ENCODE measurements around the gene TNRC6A. TPM values are rescaled to one million over a fixed set of nuclear protein-coding genes. Genes with fewer than 3 reads are reported as not detected.

TNRC6A gene
- total and polyA plus RNA-seq, 2 experiments from 2014 or later, result 93.1 to 124 TPM

DNA sequence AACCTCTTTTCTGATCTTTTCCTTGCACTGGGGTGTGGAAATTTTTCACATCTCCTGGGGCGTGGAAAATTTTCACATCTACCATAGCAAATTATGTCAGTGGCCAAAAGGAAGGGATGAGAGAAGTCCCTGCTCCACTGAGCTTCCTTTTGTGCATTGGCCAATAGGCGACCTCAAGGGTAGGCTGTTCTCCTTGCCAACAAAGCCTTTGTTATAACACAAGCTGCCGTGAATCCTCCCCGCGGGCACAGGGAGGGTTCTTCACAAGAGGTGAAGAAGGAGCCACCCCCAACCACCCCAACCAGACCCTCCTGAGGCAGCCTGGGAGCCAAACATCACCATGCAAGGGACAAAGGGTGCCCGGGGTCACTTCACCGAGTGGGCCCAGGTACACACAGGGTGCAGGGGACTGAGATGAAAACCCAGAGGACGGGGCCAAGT, 122.8 kb downstream of the TNRC6A start (continued):
- TF ChIP-seq, protein P1, sequence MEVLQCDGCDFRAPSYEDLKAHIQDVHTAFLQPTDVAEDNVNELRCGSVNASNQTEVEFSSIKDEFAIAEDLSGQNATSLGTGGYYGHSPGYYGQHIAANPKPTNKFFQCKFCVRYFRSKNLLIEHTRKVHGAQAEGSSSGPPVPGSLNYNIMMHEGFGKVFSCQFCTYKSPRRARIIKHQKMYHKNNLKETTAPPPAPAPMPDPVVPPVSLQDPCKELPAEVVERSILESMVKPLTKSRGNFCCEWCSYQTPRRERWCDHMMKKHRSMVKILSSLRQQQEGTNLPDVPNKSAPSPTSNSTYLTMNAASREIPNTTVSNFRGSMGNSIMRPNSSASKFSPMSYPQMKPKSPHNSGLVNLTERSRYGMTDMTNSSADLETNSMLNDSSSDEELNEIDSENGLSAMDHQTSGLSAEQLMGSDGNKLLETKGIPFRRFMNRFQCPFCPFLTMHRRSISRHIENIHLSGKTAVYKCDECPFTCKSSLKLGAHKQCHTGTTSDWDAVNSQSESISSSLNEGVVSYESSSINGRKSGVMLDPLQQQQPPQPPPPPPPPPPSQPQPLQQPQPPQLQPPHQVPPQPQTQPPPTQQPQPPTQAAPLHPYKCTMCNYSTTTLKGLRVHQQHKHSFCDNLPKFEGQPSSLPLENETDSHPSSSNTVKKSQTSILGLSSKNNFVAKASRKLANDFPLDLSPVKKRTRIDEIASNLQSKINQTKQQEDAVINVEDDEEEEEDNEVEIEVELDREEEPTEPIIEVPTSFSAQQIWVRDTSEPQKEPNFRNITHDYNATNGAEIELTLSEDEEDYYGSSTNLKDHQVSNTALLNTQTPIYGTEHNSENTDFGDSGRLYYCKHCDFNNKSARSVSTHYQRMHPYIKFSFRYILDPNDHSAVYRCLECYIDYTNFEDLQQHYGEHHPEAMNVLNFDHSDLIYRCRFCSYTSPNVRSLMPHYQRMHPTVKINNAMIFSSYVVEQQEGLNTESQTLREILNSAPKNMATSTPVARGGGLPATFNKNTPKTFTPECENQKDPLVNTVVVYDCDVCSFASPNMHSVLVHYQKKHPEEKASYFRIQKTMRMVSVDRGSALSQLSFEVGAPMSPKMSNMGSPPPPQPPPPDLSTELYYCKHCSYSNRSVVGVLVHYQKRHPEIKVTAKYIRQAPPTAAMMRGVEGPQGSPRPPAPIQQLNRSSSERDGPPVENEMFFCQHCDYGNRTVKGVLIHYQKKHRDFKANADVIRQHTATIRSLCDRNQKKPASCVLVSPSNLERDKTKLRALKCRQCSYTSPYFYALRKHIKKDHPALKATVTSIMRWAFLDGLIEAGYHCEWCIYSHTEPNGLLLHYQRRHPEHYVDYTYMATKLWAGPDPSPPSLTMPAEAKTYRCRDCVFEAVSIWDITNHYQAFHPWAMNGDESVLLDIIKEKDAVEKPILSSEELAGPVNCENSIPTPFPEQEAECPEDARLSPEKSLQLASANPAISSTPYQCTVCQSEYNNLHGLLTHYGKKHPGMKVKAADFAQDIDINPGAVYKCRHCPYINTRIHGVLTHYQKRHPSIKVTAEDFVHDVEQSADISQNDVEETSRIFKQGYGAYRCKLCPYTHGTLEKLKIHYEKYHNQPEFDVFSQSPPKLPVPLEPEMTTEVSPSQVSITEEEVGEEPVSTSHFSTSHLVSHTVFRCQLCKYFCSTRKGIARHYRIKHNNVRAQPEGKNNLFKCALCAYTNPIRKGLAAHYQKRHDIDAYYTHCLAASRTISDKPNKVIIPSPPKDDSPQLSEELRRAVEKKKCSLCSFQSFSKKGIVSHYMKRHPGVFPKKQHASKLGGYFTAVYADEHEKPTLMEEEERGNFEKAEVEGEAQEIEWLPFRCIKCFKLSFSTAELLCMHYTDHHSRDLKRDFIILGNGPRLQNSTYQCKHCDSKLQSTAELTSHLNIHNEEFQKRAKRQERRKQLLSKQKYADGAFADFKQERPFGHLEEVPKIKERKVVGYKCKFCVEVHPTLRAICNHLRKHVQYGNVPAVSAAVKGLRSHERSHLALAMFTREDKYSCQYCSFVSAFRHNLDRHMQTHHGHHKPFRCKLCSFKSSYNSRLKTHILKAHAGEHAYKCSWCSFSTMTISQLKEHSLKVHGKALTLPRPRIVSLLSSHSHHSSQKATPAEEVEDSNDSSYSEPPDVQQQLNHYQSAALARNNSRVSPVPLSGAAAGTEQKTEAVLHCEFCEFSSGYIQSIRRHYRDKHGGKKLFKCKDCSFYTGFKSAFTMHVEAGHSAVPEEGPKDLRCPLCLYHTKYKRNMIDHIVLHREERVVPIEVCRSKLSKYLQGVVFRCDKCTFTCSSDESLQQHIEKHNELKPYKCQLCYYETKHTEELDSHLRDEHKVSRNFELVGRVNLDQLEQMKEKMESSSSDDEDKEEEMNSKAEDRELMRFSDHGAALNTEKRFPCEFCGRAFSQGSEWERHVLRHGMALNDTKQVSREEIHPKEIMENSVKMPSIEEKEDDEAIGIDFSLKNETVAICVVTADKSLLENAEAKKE (CRISPR knock-in tag; IDR thresholded peaks at IDR 0.05), result no peak
- TF ChIP-seq POLR2AphosphoS5 (IDR thresholded peaks at IDR 0.05; ENCODE audit: low read depth), result no peak
- TF ChIP-seq STAT1 (IDR thresholded peaks at IDR 0.05; ENCODE audit: unreplicated experiment), result no peak

DNA sequence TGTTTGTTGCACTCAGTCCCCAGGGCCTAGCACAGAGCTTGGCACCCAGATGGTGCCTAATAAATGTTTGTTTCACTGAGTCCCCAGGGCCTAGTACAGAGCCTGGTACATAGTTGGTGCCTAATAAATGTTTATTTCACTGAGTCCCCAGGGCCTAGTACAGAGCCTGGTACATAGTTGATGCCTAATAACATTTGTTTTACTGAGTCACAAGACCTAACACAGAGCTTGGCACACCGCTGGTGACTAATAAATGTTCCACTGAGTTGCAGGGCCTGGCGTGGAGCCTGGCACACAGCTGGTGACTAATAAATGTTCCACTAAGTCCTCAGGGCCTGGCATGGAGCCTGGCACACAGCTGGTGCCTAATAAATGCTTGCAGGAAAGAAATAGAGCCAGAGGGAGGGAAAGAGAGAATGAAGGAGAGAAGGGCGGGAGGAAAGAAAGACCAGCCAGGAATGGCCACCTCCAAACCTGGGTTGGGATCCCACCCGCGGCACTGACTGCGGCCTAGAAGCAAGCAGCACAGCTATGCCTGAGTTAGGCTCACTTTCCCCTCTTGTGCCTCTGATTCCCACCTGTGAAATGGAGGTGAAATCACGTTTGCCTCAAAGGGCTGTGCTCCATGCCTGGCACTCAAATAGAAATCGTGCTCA, 123.8 kb downstream of the TNRC6A start:
- no peak for ATAC-seq
- no peak for DNase-seq (ENCODE audit: low spot score)
- Histone ChIP-seq H3K36me3 (ENCODE audit: insufficient read depth) (no peaks in the 10 kb centered on the region), H4K20me1 (replicated peaks; ENCODE audit: insufficient read depth) (no peaks in the 10 kb centered on the region), H3K9me2 (ENCODE audit: insufficient read depth) (no peaks in the 10 kb centered on the region), H3F3A (replicated peaks; ENCODE audit: low read depth) (no peaks in the 10 kb centered on the region), H2AFZ (peak overlapping the region; percentile 91), H3K79me2 (replicated peaks; ENCODE audit: insufficient read depth) (no peaks in the 10 kb centered on the region), H3K4me3 (no peak overlapping the region), H3K4me2 (no peak overlapping the region; the same call in 1 of the 2 replicates), H3K27ac (ENCODE audit: low read depth) (no peak overlapping the region), H3K27me3 (ENCODE audit: insufficient read depth) (no peaks in the 10 kb centered on the region), H3K4me1 (ENCODE audit: insufficient read depth) (no peaks in the 10 kb centered on the region)
- Mint-ChIP-seq H3K27ac (no peak overlapping the region), H3K4me1 (no peaks in the 10 kb centered on the region; the same call in 2 of the 3 replicates), H3K36me3 (ENCODE audit: low read depth) (no peaks in the 10 kb centered on the region), H3K4me3 (no peak overlapping the region), H3K9me3 (no peaks in the 10 kb centered on the region), H3K27me3 (ENCODE audit: insufficient read depth, low read depth, poor library complexity) (peaks cover 3% of the 10 kb centered on the region)
- TF ChIP-seq STAT1 (IDR thresholded peaks at IDR 0.05; ENCODE audit: unreplicated experiment) (no peak), ZNF331 (CRISPR knock-in tag; IDR thresholded peaks at IDR 0.05; ENCODE audit: low read depth) (no peak), JUNB (IDR thresholded peaks at IDR 0.05; ENCODE audit: unreplicated experiment) (no peak), EZH2 (IDR thresholded peaks at IDR 0.05; ENCODE audit: low read depth, unreplicated experiment) (no peak)
- TF ChIP-seq, protein P1 (CRISPR knock-in tag; IDR thresholded peaks at IDR 0.05), result no peak
- TF ChIP-seq, protein P2, sequence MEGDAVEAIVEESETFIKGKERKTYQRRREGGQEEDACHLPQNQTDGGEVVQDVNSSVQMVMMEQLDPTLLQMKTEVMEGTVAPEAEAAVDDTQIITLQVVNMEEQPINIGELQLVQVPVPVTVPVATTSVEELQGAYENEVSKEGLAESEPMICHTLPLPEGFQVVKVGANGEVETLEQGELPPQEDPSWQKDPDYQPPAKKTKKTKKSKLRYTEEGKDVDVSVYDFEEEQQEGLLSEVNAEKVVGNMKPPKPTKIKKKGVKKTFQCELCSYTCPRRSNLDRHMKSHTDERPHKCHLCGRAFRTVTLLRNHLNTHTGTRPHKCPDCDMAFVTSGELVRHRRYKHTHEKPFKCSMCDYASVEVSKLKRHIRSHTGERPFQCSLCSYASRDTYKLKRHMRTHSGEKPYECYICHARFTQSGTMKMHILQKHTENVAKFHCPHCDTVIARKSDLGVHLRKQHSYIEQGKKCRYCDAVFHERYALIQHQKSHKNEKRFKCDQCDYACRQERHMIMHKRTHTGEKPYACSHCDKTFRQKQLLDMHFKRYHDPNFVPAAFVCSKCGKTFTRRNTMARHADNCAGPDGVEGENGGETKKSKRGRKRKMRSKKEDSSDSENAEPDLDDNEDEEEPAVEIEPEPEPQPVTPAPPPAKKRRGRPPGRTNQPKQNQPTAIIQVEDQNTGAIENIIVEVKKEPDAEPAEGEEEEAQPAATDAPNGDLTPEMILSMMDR (conservative IDR thresholded peaks at IDR 0.05; ENCODE audit: low read depth in 2 of 2), result no peak
